ENCODE results near the gene MTA1.
A peak's percentile ranks its signal among the peaks of the same experiment; 100 is the strongest.

The MTA1 gene

GRCh38 chr14:105387530-105387922 lies 32.1 kb upstream of the MTA1 start:
- no peak for DNase-seq (ENCODE audit: low read depth in 2 of 2)

- no peak for DNase-seq (ENCODE audit: low read depth in 2 of 2)
Observed at GRCh38 chr14:105388110-105388951, 31.3 kb upstream of the MTA1 start.

GRCh38 chr14:105388976-105389375 lies 30.7 kb upstream of the MTA1 start:
- no peak for DNase-seq (ENCODE audit: low read depth in 2 of 2)

- DNase-seq (ENCODE audit: low read depth in 2 of 2) = no peak
Observed at GRCh38 chr14:105389534-105389933, 30.1 kb upstream of the MTA1 start.

GRCh38 chr14:105389976-105390848 lies 29.4 kb upstream of the MTA1 start:
- DNase-seq (ENCODE audit: low read depth in 2 of 2) = no peak

GRCh38 chr14:105390849-105391500 lies 28.7 kb upstream of the MTA1 start:
- DNase-seq (ENCODE audit: low read depth in 2 of 2) = no peak

- DNase-seq (ENCODE audit: low read depth in 2 of 2) = no peak
Observed at GRCh38 chr14:105391541-105391940, 28.1 kb upstream of the MTA1 start.

- DNase-seq (ENCODE audit: low read depth in 2 of 2) = no peak
Observed at GRCh38 chr14:105392131-105393090, 27.2 kb upstream of the MTA1 start.

- DNase-seq (ENCODE audit: low read depth in 2 of 2) = no peak
Observed at GRCh38 chr14:105393151-105393550, 26.5 kb upstream of the MTA1 start.

GRCh38 chr14:105394714-105395537 lies 24.7 kb upstream of the MTA1 start:
- DNase-seq (ENCODE audit: low read depth in 2 of 2) = no peak

- DNase-seq (ENCODE audit: low read depth in 2 of 2) = no peak
Observed at GRCh38 chr14:105395538-105395854, 24.1 kb upstream of the MTA1 start.

- DNase-seq (ENCODE audit: low read depth in 2 of 2) = no peak
Observed at GRCh38 chr14:105397350-105397931, 22.2 kb upstream of the MTA1 start.

- DNase-seq (ENCODE audit: low read depth in 2 of 2) = peak; percentile 86 to 92
Observed at GRCh38 chr14:105398044-105398725, 21.4 kb upstream of the MTA1 start, which contains the start of gene TEX22. Gene TEX22 (plus strand): TSS chr14:105398538. CDS start chr14:105399341, 803 bp downstream.

GRCh38 chr14:105398726-105399465 lies 20.7 kb upstream of the MTA1 start:
- DNase-seq (ENCODE audit: low read depth in 2 of 2) = peak in 1 of 2 experiments; percentile 21

GRCh38 chr14:105399466-105399775 lies 20.2 kb upstream of the MTA1 start:
- DNase-seq (ENCODE audit: low read depth in 2 of 2) = no peak

- no peak for DNase-seq (ENCODE audit: low read depth in 2 of 2)
Observed at GRCh38 chr14:105400016-105400415, 19.6 kb upstream of the MTA1 start.

- DNase-seq (ENCODE audit: low read depth in 2 of 2) = no peak
Observed at GRCh38 chr14:105401699-105402098, 17.9 kb upstream of the MTA1 start.

GRCh38 chr14:105408592-105408991 lies 11.0 kb upstream of the MTA1 start:
- no peak for DNase-seq (ENCODE audit: low read depth in 2 of 2)

- no peak for DNase-seq (ENCODE audit: low read depth in 2 of 2)
Observed at GRCh38 chr14:105409364-105409763, 10.3 kb upstream of the MTA1 start.

Data from stimulated activated CD4-positive, alpha-beta T cell treated with anti-CD3 and anti-CD28 coated beads, Interleukin-12 subunit alpha, Interleukin-12 subunit beta, amount 100 ng/mL, for 24 hours (primary cell).